ENCODE results near the gene USP46. TPM values are rescaled to one million over a fixed set of nuclear protein-coding genes. Genes with fewer than 3 reads are reported as not detected.

USP46 gene
- total RNA-seq, 1 donor from 2014 or later = 51.2 TPM

DNA sequence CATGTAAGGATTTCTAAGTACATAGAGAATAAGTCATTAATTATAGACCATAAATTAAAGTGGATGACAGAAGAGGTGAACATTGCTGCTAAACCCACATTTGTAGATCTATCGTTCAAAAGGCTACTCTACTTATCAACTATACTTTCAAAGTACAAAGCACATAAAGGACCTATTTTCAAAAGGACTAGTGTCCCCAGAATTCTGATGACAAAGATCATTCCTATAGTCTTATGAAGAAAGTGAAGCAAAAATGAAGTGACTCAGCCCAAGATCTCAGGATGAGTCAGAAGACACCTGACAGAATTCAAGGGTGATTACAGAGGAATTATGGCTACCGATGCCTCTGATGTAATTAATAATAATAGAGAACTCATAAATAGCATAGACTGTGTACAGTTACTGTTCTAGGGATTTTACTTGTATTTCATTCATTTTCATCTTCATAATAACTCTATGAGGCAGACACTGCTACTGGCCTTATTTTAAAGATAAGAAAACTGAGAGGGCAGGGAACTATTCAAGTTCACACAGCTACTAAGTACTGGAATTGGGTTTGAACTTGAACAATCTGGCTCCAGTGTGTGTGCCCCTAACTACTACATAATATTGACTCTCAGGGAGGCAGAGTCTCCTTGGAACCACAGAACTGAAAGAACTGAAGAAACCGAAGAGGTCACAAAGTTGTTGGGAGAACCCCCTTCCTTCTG is 17.1 kb downstream of the USP46 start:
- H3K27ac ChIP-seq (ENCODE audit: low read depth, low read length) = peak overlapping the region; percentile 64
- no peak for FAIRE-seq
- Mint-ChIP-seq H3K4me1 (ENCODE audit: low read depth, unreplicated experiment) (peaks cover 37% of the 10 kb centered on the region), H3K27me3 (ENCODE audit: low read depth, unreplicated experiment) (no peaks in the 10 kb centered on the region), H3K36me3 (ENCODE audit: low read depth, unreplicated experiment) (peaks cover 3% of the 10 kb centered on the region), H3K27ac (ENCODE audit: unreplicated experiment) (no peak overlapping the region), H3K9me3 (ENCODE audit: unreplicated experiment) (no peaks in the 10 kb centered on the region), H3K4me3 (ENCODE audit: unreplicated experiment) (no peak overlapping the region)
- H2AFZ ChIP-seq (ENCODE audit: low read depth, low read length) = no peak overlapping the region
- peaks cover 73% of the 10 kb centered on the region for H3K79me2 ChIP-seq (ENCODE audit: insufficient read depth, low read length)
- H3K4me2 ChIP-seq (ENCODE audit: low read length) = peak overlapping the region; percentile 70
- H3K9me3 ChIP-seq (ENCODE audit: insufficient read depth, low read depth, low read length) = no peaks in the 10 kb centered on the region
- TF ChIP-seq, protein P1, sequence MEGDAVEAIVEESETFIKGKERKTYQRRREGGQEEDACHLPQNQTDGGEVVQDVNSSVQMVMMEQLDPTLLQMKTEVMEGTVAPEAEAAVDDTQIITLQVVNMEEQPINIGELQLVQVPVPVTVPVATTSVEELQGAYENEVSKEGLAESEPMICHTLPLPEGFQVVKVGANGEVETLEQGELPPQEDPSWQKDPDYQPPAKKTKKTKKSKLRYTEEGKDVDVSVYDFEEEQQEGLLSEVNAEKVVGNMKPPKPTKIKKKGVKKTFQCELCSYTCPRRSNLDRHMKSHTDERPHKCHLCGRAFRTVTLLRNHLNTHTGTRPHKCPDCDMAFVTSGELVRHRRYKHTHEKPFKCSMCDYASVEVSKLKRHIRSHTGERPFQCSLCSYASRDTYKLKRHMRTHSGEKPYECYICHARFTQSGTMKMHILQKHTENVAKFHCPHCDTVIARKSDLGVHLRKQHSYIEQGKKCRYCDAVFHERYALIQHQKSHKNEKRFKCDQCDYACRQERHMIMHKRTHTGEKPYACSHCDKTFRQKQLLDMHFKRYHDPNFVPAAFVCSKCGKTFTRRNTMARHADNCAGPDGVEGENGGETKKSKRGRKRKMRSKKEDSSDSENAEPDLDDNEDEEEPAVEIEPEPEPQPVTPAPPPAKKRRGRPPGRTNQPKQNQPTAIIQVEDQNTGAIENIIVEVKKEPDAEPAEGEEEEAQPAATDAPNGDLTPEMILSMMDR (IDR thresholded peaks at IDR 0.05; ENCODE audit: insufficient read depth, low read depth, low read length) = no peak
- no peak for TF ChIP-seq EZH2 (IDR thresholded peaks at IDR 0.05; ENCODE audit: insufficient read depth, low read length)
- peak; percentile 65 for DNase-seq (ENCODE audit: low read depth)
- H3K27me3 ChIP-seq (ENCODE audit: insufficient read depth, low read length) = no peaks in the 10 kb centered on the region
- peak overlapping the region; percentile 18 for H3K4me3 ChIP-seq (ENCODE audit: insufficient read depth, low read depth, low read length)
- H3K9ac ChIP-seq (ENCODE audit: low read length) = peak overlapping the region; percentile 21
- peaks cover 68% of the 10 kb centered on the region for H4K20me1 ChIP-seq (ENCODE audit: insufficient read depth, low read length)
- H3K36me3 ChIP-seq (ENCODE audit: insufficient read depth, low read length) = no peaks in the 10 kb centered on the region
- peaks cover 27% of the 10 kb centered on the region for H3K4me1 ChIP-seq (ENCODE audit: insufficient read depth, low read length)

DNA sequence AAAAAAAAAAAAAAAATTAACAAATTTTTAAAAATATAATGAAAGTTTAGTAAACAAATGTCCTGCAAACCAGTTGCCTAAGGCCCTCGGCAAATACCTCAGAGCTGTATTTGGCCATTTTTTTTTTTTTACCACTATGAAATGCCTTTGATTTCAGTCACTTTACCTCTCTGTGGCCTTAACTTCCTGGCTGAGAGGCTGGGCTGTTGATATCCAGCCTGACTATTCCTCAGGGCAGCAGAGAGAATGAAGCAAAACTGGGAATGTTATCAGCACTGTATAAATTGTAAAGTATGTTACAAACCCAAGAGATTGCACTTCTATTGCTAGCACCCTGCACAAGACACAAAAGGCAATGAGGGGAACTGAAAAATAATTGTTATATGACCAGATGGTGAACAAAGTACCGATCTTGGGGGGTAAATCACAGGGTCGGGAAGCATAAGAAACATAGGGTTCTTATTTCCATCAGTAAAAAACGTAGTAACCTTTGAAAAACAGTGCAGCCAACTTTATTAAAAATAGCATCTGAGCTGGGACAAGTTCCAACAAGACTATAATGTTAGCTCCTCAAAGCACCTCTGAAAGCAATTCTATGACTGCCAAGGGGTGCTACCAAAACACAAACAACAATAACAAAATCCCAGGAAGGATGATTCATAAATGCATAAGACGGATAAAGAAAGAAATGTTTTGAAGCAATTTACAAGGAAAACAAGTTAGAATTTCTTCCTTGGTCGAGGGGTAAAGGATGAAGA is 18.1 kb downstream of the USP46 start:
- peak overlapping the region; percentile 64 for H3K27ac ChIP-seq (ENCODE audit: low read depth, low read length)
- peaks cover 69% of the 10 kb centered on the region for H3K79me2 ChIP-seq (ENCODE audit: insufficient read depth, low read length)
- H4K20me1 ChIP-seq (ENCODE audit: insufficient read depth, low read length) = peaks cover 60% of the 10 kb centered on the region
- peak overlapping the region; percentile 1 for H3K27ac Mint-ChIP-seq (ENCODE audit: unreplicated experiment)
- TF ChIP-seq, protein P1 (IDR thresholded peaks at IDR 0.05; ENCODE audit: insufficient read depth, low read depth, low read length) = no peak
- TF ChIP-seq EZH2 (IDR thresholded peaks at IDR 0.05; ENCODE audit: insufficient read depth, low read length) = no peak
- H3K4me3 Mint-ChIP-seq (ENCODE audit: unreplicated experiment) = no peak overlapping the region
- peak overlapping the region; percentile 70 for H3K4me2 ChIP-seq (ENCODE audit: low read length)
- H2AFZ ChIP-seq (ENCODE audit: low read depth, low read length) = no peak overlapping the region
- H3K9ac ChIP-seq (ENCODE audit: low read length) = peak overlapping the region; percentile 21
- H3K36me3 ChIP-seq (ENCODE audit: insufficient read depth, low read length) = no peaks in the 10 kb centered on the region
- no peak overlapping the region for H3K4me3 ChIP-seq (ENCODE audit: insufficient read depth, low read depth, low read length)
- no peak for FAIRE-seq
- no peaks in the 10 kb centered on the region for H3K9me3 Mint-ChIP-seq (ENCODE audit: unreplicated experiment)
- H3K4me1 ChIP-seq (ENCODE audit: insufficient read depth, low read length) = peaks cover 27% of the 10 kb centered on the region
- H3K9me3 ChIP-seq (ENCODE audit: insufficient read depth, low read depth, low read length) = no peaks in the 10 kb centered on the region
- H3K27me3 ChIP-seq (ENCODE audit: insufficient read depth, low read length) = no peaks in the 10 kb centered on the region
- H3K36me3 Mint-ChIP-seq (ENCODE audit: low read depth, unreplicated experiment) = peaks cover 3% of the 10 kb centered on the region
- DNase-seq (ENCODE audit: low read depth) = peak; percentile 76
- H3K4me1 Mint-ChIP-seq (ENCODE audit: low read depth, unreplicated experiment) = peaks cover 37% of the 10 kb centered on the region
- H3K27me3 Mint-ChIP-seq (ENCODE audit: low read depth, unreplicated experiment) = no peaks in the 10 kb centered on the region

All from astrocyte (in vitro differentiated cells and primary cell).